NB4 (cell line): ENCODE data around the gene CNTFR.

ENCODE experiments used
- CTCF ChIP-seq: IDR thresholded peaks from one replicate; pipeline ENCODE4 v1.5.1; 2012; ENCODE audit warnings: low read depth, low read length
- POLR2A ChIP-seq: IDR thresholded peaks from 2 replicates; pipeline ENCODE4 v1.6.1; 2011; ENCODE audit warnings: mild to moderate bottlenecking; ENCODE audit not compliant: insufficient read length; ENCODE audit errors: extremely low read depth

- TF ChIP-seq POLR2A (no peak), CTCF (no peak)
Observed at GRCh38 chr9:34573599-34574325, 15.8 kb downstream of the CNTFR start.
